A549 (cell line): ENCODE data around the gene AHCY. TPM values are rescaled to one million over a fixed set of nuclear protein-coding genes. Genes with fewer than 3 reads are reported as not detected.

ENCODE experiments used
- ATAC-seq, 2 experiments: fragments of 200-7000 bp in 1 of 2; fragments of >200 bp in 1 of 2; cut with Nextera tagmentation in 1 of 2; cut with Tn5 transposase in 1 of 2; 3 replicates each; pipeline versions ENCODE4 v1.8.0 to v1.9.1; 2018 to 2020; ENCODE audit warnings: mild to moderate bottlenecking in 1 of 2, moderate library complexity in 1 of 2
- CTCF ChIA-PET: fragments of 300-600 bp; sonication (Branson Sonifier 250); formaldehyde crosslinking; extraction: SDS; loops from one replicate; lab custom pipeline; 2021; ENCODE audit warnings: antibody characterized with exemption, inconsistent platforms; lab: Yijun Ruan, JAX
- POLR2A ChIA-PET: fragments of 350-600 bp; formaldehyde crosslinking; extraction: SDS; loops from one replicate; lab custom pipeline; 2021; ENCODE audit warnings: antibody characterized with exemption, inconsistent platforms; lab: Yijun Ruan, JAX
- DNase-seq, 2 experiments: peaks; one replicate each; pipeline versions ENCODE4 v3.0.0 to v3.0.0-alpha.2; 2011 to 2016; ENCODE audit warnings: low read depth in 1 of 2, low spot score in 1 of 2
- FAIRE-seq: peaks from 2 replicates; lab custom pipeline; 2011; peaks lifted over from hg19 to GRCh38; lab: Jason Lieb, UNC
- H3K27ac ChIP-seq, 2 experiments: fragments of >200 bp; sonication (Bioruptor Twin); formaldehyde crosslinking; 3 replicates each; pipeline ENCODE4 v1.5.1; 2016 to 2017
- H3K4me1 ChIP-seq: fragments of >200 bp; sonication (Bioruptor Twin); formaldehyde crosslinking; 3 replicates; pipeline ENCODE4 v1.6.1; 2016
- H3K4me2 ChIP-seq: fragments of >200 bp; sonication (Bioruptor Twin); formaldehyde crosslinking; 3 replicates; pipeline ENCODE4 v1.6.1; 2016
- H3K4me3 ChIP-seq: fragments of >200 bp; sonication (Bioruptor Twin); formaldehyde crosslinking; 3 replicates; pipeline ENCODE4 v1.5.1; 2016
- H3K9me3 ChIP-seq: fragments of >200 bp; sonication (Bioruptor Twin); formaldehyde crosslinking; 3 replicates; pipeline ENCODE4 v1.6.1; 2016
- CHD4 ChIP-seq: fragments of 200-600 bp; sonication (generic); IDR thresholded peaks from 2 replicates; pipeline ENCODE4 v1.6.1; 2016; ENCODE audit warnings: antibody characterized with exemption, mild to moderate bottlenecking, borderline replicate concordance
- CTCF ChIP-seq: fragments of >200 bp; sonication (Bioruptor Twin); formaldehyde crosslinking; IDR thresholded peaks from 3 replicates; pipeline ENCODE4 v1.5.1; 2016
- EHMT2 ChIP-seq: fragments of 200-600 bp; sonication (generic); IDR thresholded peaks from 2 replicates; pipeline ENCODE4 v1.6.1; 2016; ENCODE audit warnings: antibody characterized with exemption, low read depth, mild to moderate bottlenecking, moderate library complexity
- ELK1 ChIP-seq: fragments of 150-350 bp; IDR thresholded peaks from 2 replicates; pipeline ENCODE4 v1.6.1; 2014; ENCODE audit warnings: low read depth, mild to moderate bottlenecking, low read length
- GATA3 ChIP-seq: IDR thresholded peaks from 2 replicates; pipeline ENCODE4 v1.6.1; 2012; ENCODE audit warnings: borderline replicate concordance
- HES2 ChIP-seq: fragments of >200 bp; sonication (Bioruptor Twin); formaldehyde crosslinking; IDR thresholded peaks from 2 replicates; pipeline ENCODE4 v1.6.1; 2016
- HOXA7 ChIP-seq: fragments of 250-450 bp; sonication (Bioruptor Pico); IDR thresholded peaks from 2 replicates; pipeline ENCODE4 v1.5.0; 2020; ENCODE audit warnings: mild to moderate bottlenecking, moderate library complexity
- HOXB13 ChIP-seq: fragments of 250-450 bp; sonication (Bioruptor Pico); IDR thresholded peaks from 2 replicates; pipeline ENCODE4 v1.5.0; 2020; ENCODE audit warnings: low read depth, mild to moderate bottlenecking, moderate library complexity
- HOXB5 ChIP-seq: fragments of 250-450 bp; sonication (Bioruptor Pico); IDR thresholded peaks from 2 replicates; pipeline ENCODE4 v1.5.0; 2020; ENCODE audit warnings: mild to moderate bottlenecking, moderate library complexity
- JUN ChIP-seq, 2 experiments: fragments of >200 bp; sonication (Bioruptor Twin); formaldehyde crosslinking; IDR thresholded peaks; 2 replicates in 1 of 2; 3 replicates in 1 of 2; pipeline ENCODE4 v1.6.1; 2016 to 2017
- JUNB ChIP-seq: fragments of >200 bp; sonication (Bioruptor Twin); formaldehyde crosslinking; IDR thresholded peaks from 2 replicates; pipeline ENCODE4 v1.6.1; 2016
- MYC ChIP-seq: IDR thresholded peaks from 2 replicates; pipeline ENCODE4 v1.6.1; 2012; ENCODE audit warnings: mild to moderate bottlenecking, inconsistent platforms, low read length, improper control_type of control experiment, borderline replicate concordance
- PBX3 ChIP-seq: IDR thresholded peaks from 2 replicates; pipeline ENCODE4 v1.6.1; 2012
- RAD21 ChIP-seq, 2 experiments: fragments of >200 bp in 1 of 2; sonication (Bioruptor Twin) in 1 of 2; formaldehyde crosslinking in 1 of 2; IDR thresholded peaks in 1 of 2; conservative IDR thresholded peaks in 1 of 2; 2 replicates in 1 of 2; 3 replicates in 1 of 2; pipeline ENCODE4 v1.6.1; 2012 to 2018; ENCODE audit warnings: inconsistent platforms in 1 of 2
- RFX5 ChIP-seq: fragments of 450-650 bp; IDR thresholded peaks from 2 replicates; pipeline ENCODE4 v1.7.1; 2014; ENCODE audit warnings: antibody characterized with exemption, mild to moderate bottlenecking, moderate library complexity
- TP53 ChIP-seq: fragments of 250-450 bp; sonication (Bioruptor Pico); IDR thresholded peaks from 2 replicates; pipeline ENCODE4 v1.5.0; 2021; ENCODE audit warnings: mild to moderate bottlenecking, moderate library complexity
- USF2 ChIP-seq: fragments of 450-650 bp; IDR thresholded peaks from 2 replicates; pipeline ENCODE4 v1.6.1; 2014; ENCODE audit warnings: antibody characterized with exemption
- WGBS: methylation state at CpG from one replicate; pipeline ENCODE4 v1.1.6; 2017; ENCODE audit errors: missing lambda C conversion rate; 5-methylcytosine and 5-hydroxymethylcytosine counted together
- polyA plus RNA-seq, 4 experiments: library from polyadenylated mRNA; depleted of rRNA in 3 of 4; stranded (reverse); fragments of >200 nt; fragmentation: RNase III in 1 of 4; extraction: RNeasy Plus Mini Kit Qiagen cat#74134 plus additional on column Dnase treatment in 1 of 4; gene quantifications; 2 replicates in 3 of 4; 3 replicates in 1 of 4; pipeline ENCODE4 v1.2.3, GENCODE V29; 2011 to 2017

Gene AHCY
- polyA plus RNA-seq, 2 of the 4 experiments (the other 2 are of a cell fraction): 274 to 290 TPM

GRCh38 chr20:34312024-34312460, 8.9 kb upstream of the AHCY start:
- H3K4me2 ChIP-seq: peak overlapping the region; percentile 84
- ChIA-PET POLR2A (interaction anchor here (1.1 to 2.6 kb wide), 4 partner anchors 51 to 205 kb away, joined by 4 to 10 read pairs (median 7); partner anchors contain the start of genes DYNLRB1 and ITCH), CTCF (interaction anchor here (0.5 to 7.1 kb wide), 95 partner anchors 9 to 476 kb away, joined by 3 to 106 read pairs (median 9); partner anchors contain the start of genes AHCY, DYNLRB1, ITCH and TP53INP2)
- H3K27ac ChIP-seq: peak overlapping the region; percentile 54 to 80
- H3K9me3 ChIP-seq: no peaks in the 10 kb centered on the region
- DNase-seq (peak in 1 of 2 experiments; percentile 21), ATAC-seq (peak; percentile 66 to 67), FAIRE-seq (no peak)
- 40% methylated on average over 11 of the region's 11 CpGs for WGBS
- H3K4me3 ChIP-seq: peak overlapping the region; percentile 38; the same call in 2 of the 3 replicates
- H3K4me1 ChIP-seq: peaks cover 41% of the 10 kb centered on the region
- no peak for TF ChIP-seq USF2
- TF ChIP-seq CHD4: peak; percentile 52; the same call in 1 of the 2 replicates

- Histone ChIP-seq H3K9me3 (no peaks in the 10 kb centered on the region), H3K4me2 (peak overlapping the region; percentile 84), H3K4me3 (peak overlapping the region; percentile 31; the same call in 2 of the 3 replicates), H3K4me1 (peaks cover 39% of the 10 kb centered on the region), H3K27ac (peak overlapping the region; percentile 54 to 80)
- ATAC-seq: peak; percentile 52 to 72
- TF ChIP-seq TP53 (CRISPR knock-in tag) (no peak), RAD21 (conservative IDR thresholded peaks at IDR 0.05 in 1 of 2, IDR thresholded peaks at IDR 0.05 in 1 of 2) (peak in 1 of 2 experiments; percentile 25; a peak in 3 of 5 replicates), HES2 (no peak), CTCF (peak; percentile 31; the same call in 2 of the 3 replicates)
- peak in 1 of 2 experiments; percentile 78 for DNase-seq
- ChIA-PET POLR2A (interaction anchor here (0.9 to 2.6 kb wide), 3 partner anchors 8 to 205 kb away, joined by 4 to 10 read pairs (median 10); partner anchors contain the start of genes AHCY, DYNLRB1 and ITCH), CTCF (interaction anchor here (0.9 to 7.1 kb wide), 65 partner anchors 9 to 458 kb away, joined by 3 to 106 read pairs (median 11); partner anchors contain the start of genes AHCY, DYNLRB1 and ITCH)
- no peak for FAIRE-seq
- WGBS: 20% methylated on average over 36 of the region's 45 CpGs
Observed at GRCh38 chr20:34311118-34312023, 8.2 kb upstream of the AHCY start.

- DNase-seq: peak in 1 of 2 experiments; percentile 46
- FAIRE-seq: no peak
- Histone ChIP-seq H3K9me3 (no peaks in the 10 kb centered on the region), H3K4me3 (no peak overlapping the region), H3K27ac (peak overlapping the region; percentile 6 to 80; a peak in 4 of 6 replicates), H3K4me2 (peak overlapping the region; percentile 84), H3K4me1 (peaks cover 33% of the 10 kb centered on the region)
- 76% methylated on average over 19 of the region's 19 CpGs for WGBS
- ATAC-seq: no peak
- ChIA-PET POLR2A (interaction anchor here (0.6 to 2.6 kb wide), 3 partner anchors 8 to 206 kb away, joined by 4 to 10 read pairs (median 4); partner anchors contain the start of genes AHCY and DYNLRB1), CTCF (interaction anchor here (1.2 to 7.1 kb wide), 23 partner anchors 8 to 459 kb away, joined by 3 to 106 read pairs (median 32); partner anchors contain the start of genes AHCY, DYNLRB1 and ITCH)
- TF ChIP-seq GATA3: peak; percentile 28; the same call in 1 of the 2 replicates
- no peak for TF ChIP-seq JUNB
Observed at GRCh38 chr20:34310481-34311117, 7.4 kb upstream of the AHCY start.

GRCh38 chr20:34309691-34310090, 6.5 kb upstream of the AHCY start:
- H3K4me2 ChIP-seq: no peak overlapping the region
- peak overlapping the region in 1 of 2 experiments; percentile 80; a peak in 1 of 6 replicates for H3K27ac ChIP-seq
- no peak for DNase-seq
- no peak for ATAC-seq
- ChIA-PET POLR2A (no interaction called here), CTCF (interaction anchor here (0.6 to 7.1 kb wide), 3 partner anchors 126 to 259 kb away, joined by 3 to 106 read pairs (median 35); no protein-coding TSS in a partner anchor)
- no peak overlapping the region for H3K4me3 ChIP-seq
- H3K4me1 ChIP-seq: peaks cover 33% of the 10 kb centered on the region
- H3K9me3 ChIP-seq: no peaks in the 10 kb centered on the region
- FAIRE-seq: no peak
- 94% methylated on average over 3 of the region's 3 CpGs for WGBS
- TF ChIP-seq RFX5 (no peak), HOXB5 (CRISPR knock-in tag) (no peak), HOXB13 (CRISPR knock-in tag) (no peak), GATA3 (no peak), RAD21 (conservative IDR thresholded peaks at IDR 0.05 in 1 of 2, IDR thresholded peaks at IDR 0.05 in 1 of 2) (no peak), HES2 (no peak), JUN (IDR thresholded peaks at IDR 0.05) (no peak), MYC (no peak), HOXA7 (no peak), EHMT2 (no peak), PBX3 (no peak), ELK1 (no peak)
